SK-N-SH (cell line): ENCODE data around the gene STEAP2. TPM values are rescaled to one million over a fixed set of nuclear protein-coding genes. Genes with fewer than 3 reads are reported as not detected.

Source experiments
- CTCF ChIA-PET: fragments of 300-600, 350-600 bp; formaldehyde crosslinking; extraction: SDS; loops from one replicate; lab custom pipeline; 2021; lab: Yijun Ruan, JAX
- POLR2A ChIA-PET: fragments of 350-600 bp; sonication (Branson Sonifier 250); formaldehyde crosslinking; extraction: SDS; loops from one replicate; lab custom pipeline; 2020; ENCODE audit warnings: antibody characterized with exemption, inconsistent platforms; lab: Yijun Ruan, JAX
- DNase-seq: peaks from one replicate; pipeline ENCODE4 v3.0.0; 2012
- H2AFZ ChIP-seq: fragments of 200-600 bp; sonication (generic); 2 replicates; pipeline ENCODE4 v1.8.1; 2016; ENCODE audit warnings: antibody characterized with exemption, mild to moderate bottlenecking, low read depth
- H3F3A ChIP-seq: fragments of 200-600 bp; sonication (generic); replicated peaks from 2 replicates; pipeline ENCODE3; 2016; ENCODE audit warnings: antibody characterized with exemption, mild to moderate bottlenecking; ENCODE audit not compliant: insufficient read depth
- H3K27ac ChIP-seq, 2 experiments: fragments of 200-500 bp in 1 of 2; fragments of 200-600 bp in 1 of 2; sonication (Bioruptor generic) in 1 of 2; sonication (generic), shearing (Covaris generic) in 1 of 2; 2 replicates each; pipeline versions ENCODE4 v1.5.1 to v1.6.1; 2014 to 2016; ENCODE audit warnings: low read depth in 2 of 2, inconsistent platforms in 1 of 2, low read length in 1 of 2, mild to moderate bottlenecking in 1 of 2, mixed read lengths in 1 of 2
- H3K27me3 ChIP-seq: fragments of 200-600 bp; sonication (generic), shearing (Covaris generic); 2 replicates; pipeline ENCODE4 v1.6.1; 2016; ENCODE audit warnings: mixed run types; ENCODE audit not compliant: insufficient read depth
- H3K36me3 ChIP-seq, 2 experiments: fragments of 200-500 bp in 1 of 2; fragments of 200-600 bp in 1 of 2; sonication (Bioruptor generic) in 1 of 2; sonication (generic) in 1 of 2; replicated peaks in 1 of 2; 2 replicates each; pipeline versions ENCODE3 to v1.5.1; 2014 to 2016; ENCODE audit warnings: low read length in 1 of 2, mild to moderate bottlenecking in 1 of 2; ENCODE audit not compliant: insufficient read depth in 2 of 2, control insufficient read depth in 1 of 2
- H3K4me1 ChIP-seq, 2 experiments: fragments of 200-500 bp in 1 of 2; fragments of 200-600 bp in 1 of 2; sonication (Bioruptor generic) in 1 of 2; sonication (generic), shearing (Covaris generic) in 1 of 2; 2 replicates each; pipeline versions ENCODE4 v1.5.1 to v1.6.1; 2014 to 2016; ENCODE audit warnings: low read depth in 1 of 2, low read length in 1 of 2, mixed run types in 1 of 2; ENCODE audit not compliant: insufficient read depth in 2 of 2, control insufficient read depth in 1 of 2
- H3K4me2 ChIP-seq: fragments of 200-600 bp; sonication (generic), shearing (Covaris generic); 2 replicates; pipeline ENCODE4 v1.6.1; 2017; ENCODE audit warnings: mixed run types
- H3K4me3 ChIP-seq, 2 experiments: fragments of 200-500 bp in 1 of 2; fragments of 200-600 bp in 1 of 2; sonication (Bioruptor generic) in 1 of 2; sonication (generic), shearing (Covaris generic) in 1 of 2; 2 replicates each; pipeline versions ENCODE4 v1.5.1 to v1.8.1; 2014 to 2016; ENCODE audit warnings: low read depth in 2 of 2, inconsistent platforms in 1 of 2, low read length in 1 of 2, mild to moderate bottlenecking in 1 of 2, mixed read lengths in 1 of 2, moderate library complexity in 1 of 2
- H3K79me2 ChIP-seq: fragments of 200-600 bp; sonication (generic); 2 replicates; pipeline ENCODE4 v1.8.1; 2017; ENCODE audit warnings: mild to moderate bottlenecking; ENCODE audit not compliant: insufficient read depth
- H3K9ac ChIP-seq: fragments of 200-600 bp; sonication (generic); 2 replicates; pipeline ENCODE4 v1.6.1; 2017; ENCODE audit warnings: mixed run types
- H3K9me2 ChIP-seq: fragments of 200-600 bp; sonication (generic); 2 replicates; pipeline ENCODE4 v1.6.1; 2017; ENCODE audit warnings: mixed run types
- H3K9me3 ChIP-seq: fragments of 200-600 bp; sonication (generic); 2 replicates; pipeline ENCODE4 v1.6.1; 2017; ENCODE audit warnings: mixed run types, mild to moderate bottlenecking, moderate library complexity
- H4K20me1 ChIP-seq: fragments of 200-600 bp; sonication (generic); 2 replicates; pipeline ENCODE4 v1.6.1; 2017; ENCODE audit warnings: mild to moderate bottlenecking, mixed run types; ENCODE audit not compliant: insufficient read depth
- CTCF ChIP-seq: fragments of 200-600 bp; sonication (generic); IDR thresholded peaks from 2 replicates; pipeline ENCODE4 v1.6.1; 2017; ENCODE audit warnings: antibody characterized with exemption, mild to moderate bottlenecking, moderate library complexity
- EP300 ChIP-seq, 2 experiments: IDR thresholded peaks; 2 replicates each; pipeline versions ENCODE4 v1.4.0 to v1.6.1; 2012; ENCODE audit warnings: borderline replicate concordance in 1 of 2, low read depth in 1 of 2, low read length in 1 of 2
- FOSL2 ChIP-seq: IDR thresholded peaks from 2 replicates; pipeline ENCODE4 v1.4.0; 2012; ENCODE audit warnings: low read depth, mild to moderate bottlenecking, moderate library complexity, borderline replicate concordance
- GABPA ChIP-seq: IDR thresholded peaks from 2 replicates; pipeline ENCODE4 v1.4.0; 2012; ENCODE audit warnings: low read depth, mild to moderate bottlenecking
- IRF3 ChIP-seq: fragments of 150-350 bp; IDR thresholded peaks from 2 replicates; pipeline ENCODE4 v1.6.1; 2016; ENCODE audit warnings: mild to moderate bottlenecking, low read depth, low read length
- MAX ChIP-seq: IDR thresholded peaks from 2 replicates; pipeline ENCODE4 v1.4.0; 2012; ENCODE audit warnings: low read depth
- MXI1 ChIP-seq: IDR thresholded peaks from 2 replicates; pipeline ENCODE4 v1.6.1; 2012; ENCODE audit warnings: mild to moderate bottlenecking, low read depth, low read length, improper control_type of control experiment
- NRF1 ChIP-seq: IDR thresholded peaks from 2 replicates; pipeline ENCODE4 v1.6.1; 2012; ENCODE audit warnings: low read depth, mild to moderate bottlenecking, low read length
- PBX3 ChIP-seq: IDR thresholded peaks from 2 replicates; pipeline ENCODE4; 2012
- POLR2AphosphoS5 ChIP-seq: IDR thresholded peaks from 2 replicates; pipeline ENCODE4 v1.6.1; 2012; ENCODE audit warnings: low read depth, low read length
- RAD21 ChIP-seq: IDR thresholded peaks from 2 replicates; pipeline ENCODE4 v1.6.1; 2012; ENCODE audit warnings: mild to moderate bottlenecking, low read length
- RCOR1 ChIP-seq: fragments of 150-350 bp; IDR thresholded peaks from 2 replicates; pipeline ENCODE4 v1.6.1; 2017; ENCODE audit warnings: antibody characterized with exemption, low read length
- RXRA ChIP-seq: IDR thresholded peaks from 2 replicates; pipeline ENCODE4 v1.4.0; 2012; ENCODE audit warnings: low read depth, mild to moderate bottlenecking, borderline replicate concordance
- TCF12 ChIP-seq: IDR thresholded peaks from 2 replicates; pipeline ENCODE4 v1.4.0; 2012
- USF2 ChIP-seq: fragments of 150-350 bp; IDR thresholded peaks from 2 replicates; pipeline ENCODE4 v1.6.1; 2017; ENCODE audit warnings: antibody characterized with exemption, low read length, low read depth, borderline replicate concordance
- YY1 ChIP-seq: IDR thresholded peaks from 2 replicates; pipeline ENCODE4 v1.4.0; 2012; ENCODE audit warnings: low read depth, mild to moderate bottlenecking
- ZBTB33 ChIP-seq: IDR thresholded peaks from 2 replicates; pipeline ENCODE4 v1.4.0; 2012; ENCODE audit warnings: low read depth, borderline replicate concordance
- WGBS: methylation state at CpG from one replicate; pipeline ENCODE4 v1.1.6; 2017; ENCODE audit warnings: low lambda C conversion rate; 5-methylcytosine and 5-hydroxymethylcytosine counted together
- polyA plus RNA-seq, 3 experiments: library from polyadenylated mRNA; depleted of rRNA; stranded (reverse); fragments of >200 nt; gene quantifications; 2 replicates each; pipeline ENCODE4 v1.2.3, GENCODE V29; 2012

The STEAP2 gene
- polyA plus RNA-seq, 1 of the 3 experiments (the other 2 are of a cell fraction), result 6.6 TPM

- no peak for TF ChIP-seq NRF1
- TF ChIP-seq RXRA, result no peak
- TF ChIP-seq RAD21, result peak; percentile 39
Observed at GRCh38 chr7:90211391-90212148, at the start of gene STEAP2 (continued).

- Histone ChIP-seq H3K9me3 (0 out of 2 replicates have a peak, but pooled peaks cover under 1% of the 10 kb centered on the region), H4K20me1 (no peaks in the 10 kb centered on the region), H2AFZ (no peak overlapping the region), H3K27ac (no peak overlapping the region), H3K9ac (no peak overlapping the region), H3K36me3 (peaks cover 0 to 43% of the 10 kb centered on the region in 2 experiments), H3K4me2 (no peak overlapping the region), H3K4me1 (peaks cover 0 to 4% of the 10 kb centered on the region in 2 experiments; a peak in 2 of 4 replicates), H3F3A (peaks cover 7% of the 10 kb centered on the region), H3K4me3 (no peak overlapping the region), H3K27me3 (no peaks in the 10 kb centered on the region), H3K79me2 (peaks cover 8% of the 10 kb centered on the region), H3K9me2 (no peaks in the 10 kb centered on the region)
- DNase-seq, result no peak
- POLR2A ChIA-PET, result no interaction called here
- CTCF ChIA-PET, result interaction anchor here (0.6 to 3.1 kb wide), 3 partner anchors 9 to 466 kb away, joined by 3 to 15 read pairs (median 3); partner anchors contain the start of gene STEAP1
- 79% methylated on average over 5 of the region's 5 CpGs for WGBS
- no peak for TF ChIP-seq MXI1
- TF ChIP-seq FOSL2, result no peak
- TF ChIP-seq RCOR1, result no peak
- no peak for TF ChIP-seq TCF12
Observed at GRCh38 chr7:90163534-90163933, 48.0 kb upstream of the STEAP2 start.

- TF ChIP-seq USF2 (no peak), IRF3 (no peak), POLR2AphosphoS5 (no peak), EP300 (IDR thresholded peaks at IDR 0.05; ENCODE audit: borderline replicate concordance in 1 of 2, low read depth in 1 of 2, low read length in 1 of 2) (no peak), MAX (no peak), PBX3 (no peak), CTCF (no peak), RXRA (no peak), GABPA (no peak), ZBTB33 (no peak), YY1 (no peak), RAD21 (no peak)
- TF ChIP-seq, all 33 proteins: peak for 0
- Histone ChIP-seq H3K27ac (no peak overlapping the region), H3K4me2 (no peak overlapping the region), H3K36me3 (peaks cover 0 to 45% of the 10 kb centered on the region in 2 experiments), H3K27me3 (no peaks in the 10 kb centered on the region), H3F3A (no peaks in the 10 kb centered on the region), H3K4me3 (no peak overlapping the region), H3K4me1 (no peaks in the 10 kb centered on the region), H3K9me3 (peaks cover 22% of the 10 kb centered on the region), H2AFZ (no peak overlapping the region), H4K20me1 (no peaks in the 10 kb centered on the region), H3K9me2 (no peaks in the 10 kb centered on the region), H3K9ac (no peak overlapping the region), H3K79me2 (no peaks in the 10 kb centered on the region)
- ChIA-PET POLR2A (no interaction called here), CTCF (interaction anchor here (1.0 to 2.9 kb wide), 3 partner anchors 10 to 46 kb away, joined by 3 to 8 read pairs (median 4); partner anchors contain the start of gene STEAP2)
- WGBS, result 86% methylated on average over 2 of the region's 2 CpGs
- DNase-seq, result no peak
Observed at GRCh38 chr7:90165724-90166123, 45.8 kb upstream of the STEAP2 start.
